Lower leg skin (tissue), 3 donors: ENCODE measurements around the gene CHCHD10.

Source experiments
- CTCF ChIP-seq, 3 donors: fragments of 450-650 bp; IDR thresholded peaks; one replicate each; pipeline ENCODE4 v1.5.1; 2016; ENCODE audit warnings: antibody characterized with exemption in 3 of 3, mild to moderate bottlenecking in 3 of 3, moderate library complexity in 2 of 3
- POLR2A ChIP-seq, 2 donors: fragments of 450-650 bp; IDR thresholded peaks; one replicate each; pipeline ENCODE4 v1.6.1; 2016 to 2017; ENCODE audit warnings: antibody characterized with exemption in 2 of 2, mild to moderate bottlenecking in 1 of 2, moderate library complexity in 1 of 2

- TF ChIP-seq CTCF (IDR thresholded peaks at IDR 0.05) (no peak), POLR2A (IDR thresholded peaks at IDR 0.05) (no peak)
These were observed 2.6 kb downstream of the CHCHD10 start for GRCh38 chr22:23764899-23765881.
